HepG2 (cell line): ENCODE measurements around the gene HIF1AN. TPM values are rescaled to one million over a fixed set of nuclear protein-coding genes. Genes with fewer than 3 reads are reported as not detected.

Experiments
- ATF5 ChIP-seq: sonication (generic); formaldehyde crosslinking; IDR thresholded peaks from 2 replicates; pipeline ENCODE4 v1.4.0; 2020; ENCODE audit warnings: mild to moderate bottlenecking, low read depth, missing genetic modification reagents
- DMAP1 ChIP-seq: IDR thresholded peaks from 2 replicates; pipeline ENCODE4 v1.6.1; 2016
- DRAP1 ChIP-seq: IDR thresholded peaks from 2 replicates; pipeline ENCODE4 v1.6.1; 2016; ENCODE audit warnings: missing genetic modification reagents, missing compliant biosample characterization
- GABPB1 ChIP-seq: IDR thresholded peaks from 2 replicates; pipeline ENCODE4 v1.6.1; 2016; ENCODE audit warnings: mild to moderate bottlenecking, missing genetic modification reagents, moderate library complexity, missing compliant biosample characterization
- JDP2 ChIP-seq: sonication (generic); formaldehyde crosslinking; IDR thresholded peaks from 2 replicates; pipeline ENCODE4 v1.8.1; 2022; ENCODE audit warnings: missing genetic modification reagents, borderline replicate concordance
- KDM1A ChIP-seq: IDR thresholded peaks from 2 replicates; pipeline ENCODE4 v1.6.1; 2016; ENCODE audit warnings: missing compliant biosample characterization
- MYC ChIP-seq: sonication (generic); formaldehyde crosslinking; IDR thresholded peaks from 2 replicates; pipeline ENCODE4 v1.9.0; 2021; ENCODE audit warnings: missing genetic modification reagents, borderline replicate concordance
- PHF8 ChIP-seq: sonication (generic); formaldehyde crosslinking; IDR thresholded peaks from 2 replicates; pipeline ENCODE4 v1.5.0; 2020; ENCODE audit warnings: missing genetic modification reagents
- SMAD9 ChIP-seq: sonication (generic); formaldehyde crosslinking; IDR thresholded peaks from 2 replicates; pipeline ENCODE4 v1.5.1; 2020; ENCODE audit warnings: mild to moderate bottlenecking, missing genetic modification reagents
- ZFY ChIP-seq: sonication (generic); formaldehyde crosslinking; IDR thresholded peaks from 2 replicates; pipeline ENCODE4 v1.4.0; 2020; ENCODE audit warnings: missing genetic modification reagents
- ZNF207 ChIP-seq: fragments of 450-650 bp; IDR thresholded peaks from 2 replicates; pipeline ENCODE4 v1.6.1; 2016; ENCODE audit warnings: antibody characterized with exemption, borderline replicate concordance
- ZNF235 ChIP-seq: sonication (generic); formaldehyde crosslinking; IDR thresholded peaks from 2 replicates; pipeline ENCODE4 v1.8.1; 2023; ENCODE audit warnings: mild to moderate bottlenecking, missing genetic modification reagents, borderline replicate concordance
- ZNF343 ChIP-seq: sonication (generic); formaldehyde crosslinking; IDR thresholded peaks from 2 replicates; pipeline ENCODE4 v1.4.0; 2020; ENCODE audit warnings: mild to moderate bottlenecking, missing genetic modification reagents
- ZNF615 ChIP-seq: sonication (generic); formaldehyde crosslinking; IDR thresholded peaks from 2 replicates; pipeline ENCODE4 v1.5.0; 2020; ENCODE audit warnings: mild to moderate bottlenecking, missing genetic modification reagents, borderline replicate concordance
- polyA plus RNA-seq, 8 experiments: library from polyadenylated mRNA; depleted of rRNA in 3 of 8; stranded (reverse) in 7 of 8; unstranded in 1 of 8; fragments of >200 nt; fragmentation: Illumina TruSeq in 4 of 8; extraction: Trizol in 4 of 8; gene quantifications; 2 replicates each; pipeline versions ENCODE4 v1.2.1 to v1.2.3, GENCODE V29; 2011 to 2016; ENCODE audit warnings: low read depth in 4 of 8, missing spikeins in 1 of 8, mixed read lengths in 1 of 8; ENCODE audit not compliant: insufficient read depth in 1 of 8
- total RNA-seq, 5 experiments: library from RNA; depleted of rRNA; stranded (reverse); fragments of >200 nt; fragmentation: Illumina TruSeq; extraction: Trizol; gene quantifications; 2 replicates each; pipeline ENCODE4 v1.2.3, GENCODE V29; 2016; ENCODE audit warnings: low read depth in 1 of 5
- TF ChIP-seq, protein P1 (sequence below): sonication (generic); formaldehyde crosslinking; IDR thresholded peaks from 2 replicates; pipeline ENCODE4 v1.4.0; 2020; ENCODE audit warnings: missing genetic modification reagents
- TF ChIP-seq, protein P2 (sequence below): sonication (generic); formaldehyde crosslinking; IDR thresholded peaks from 2 replicates; pipeline ENCODE4 v1.8.0; 2022; ENCODE audit warnings: low read depth, missing genetic modification reagents
- TF ChIP-seq, protein P3 (sequence below): sonication (generic); formaldehyde crosslinking; IDR thresholded peaks from 2 replicates; pipeline ENCODE4 v1.9.0; 2021; ENCODE audit warnings: mild to moderate bottlenecking, missing genetic modification reagents
- TF ChIP-seq, protein P4 (sequence below): conservative IDR thresholded peaks from 2 replicates; pipeline ENCODE4 v1.6.1; 2018; ENCODE audit warnings: missing genetic modification reagents

The HIF1AN gene
- total and polyA plus RNA-seq, 2 of the 13 experiments (the other 11 are each of a cell fraction or from before 2014, with no cell fraction given) = 8.6 to 10.7 TPM

- no peak for TF ChIP-seq ZNF343 (CRISPR knock-in tag)
- TF ChIP-seq, protein P1, sequence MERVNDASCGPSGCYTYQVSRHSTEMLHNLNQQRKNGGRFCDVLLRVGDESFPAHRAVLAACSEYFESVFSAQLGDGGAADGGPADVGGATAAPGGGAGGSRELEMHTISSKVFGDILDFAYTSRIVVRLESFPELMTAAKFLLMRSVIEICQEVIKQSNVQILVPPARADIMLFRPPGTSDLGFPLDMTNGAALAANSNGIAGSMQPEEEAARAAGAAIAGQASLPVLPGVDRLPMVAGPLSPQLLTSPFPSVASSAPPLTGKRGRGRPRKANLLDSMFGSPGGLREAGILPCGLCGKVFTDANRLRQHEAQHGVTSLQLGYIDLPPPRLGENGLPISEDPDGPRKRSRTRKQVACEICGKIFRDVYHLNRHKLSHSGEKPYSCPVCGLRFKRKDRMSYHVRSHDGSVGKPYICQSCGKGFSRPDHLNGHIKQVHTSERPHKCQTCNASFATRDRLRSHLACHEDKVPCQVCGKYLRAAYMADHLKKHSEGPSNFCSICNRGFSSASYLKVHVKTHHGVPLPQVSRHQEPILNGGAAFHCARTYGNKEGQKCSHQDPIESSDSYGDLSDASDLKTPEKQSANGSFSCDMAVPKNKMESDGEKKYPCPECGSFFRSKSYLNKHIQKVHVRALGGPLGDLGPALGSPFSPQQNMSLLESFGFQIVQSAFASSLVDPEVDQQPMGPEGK = peak; percentile 95
- TF ChIP-seq ZNF235 = 0 out of 2 replicates have a peak, but pooled peaks have one; percentile 41
- TF ChIP-seq ZNF615 (CRISPR knock-in tag) = no peak
- no peak for TF ChIP-seq JDP2 (CRISPR knock-in tag)
- TF ChIP-seq, protein P2, sequence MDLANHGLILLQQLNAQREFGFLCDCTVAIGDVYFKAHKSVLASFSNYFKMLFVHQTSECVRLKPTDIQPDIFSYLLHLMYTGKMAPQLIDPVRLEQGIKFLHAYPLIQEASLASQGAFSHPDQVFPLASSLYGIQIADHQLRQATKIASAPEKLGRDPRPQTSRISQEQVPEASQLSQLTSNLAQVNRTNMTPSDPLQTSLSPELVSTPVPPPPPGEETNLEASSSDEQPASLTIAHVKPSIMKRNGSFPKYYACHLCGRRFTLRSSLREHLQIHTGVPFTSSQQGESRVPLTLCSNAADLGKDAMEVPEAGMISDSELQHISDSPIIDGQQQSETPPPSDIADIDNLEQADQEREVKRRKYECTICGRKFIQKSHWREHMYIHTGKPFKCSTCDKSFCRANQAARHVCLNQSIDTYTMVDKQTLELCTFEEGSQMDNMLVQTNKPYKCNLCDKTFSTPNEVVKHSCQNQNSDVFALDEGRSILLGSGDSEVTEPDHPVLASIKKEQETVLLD (CRISPR knock-in tag) = no peak
- peak; percentile 80 for TF ChIP-seq ZFY (CRISPR knock-in tag)
- no peak for TF ChIP-seq ATF5 (CRISPR knock-in tag)
- TF ChIP-seq, protein P3, sequence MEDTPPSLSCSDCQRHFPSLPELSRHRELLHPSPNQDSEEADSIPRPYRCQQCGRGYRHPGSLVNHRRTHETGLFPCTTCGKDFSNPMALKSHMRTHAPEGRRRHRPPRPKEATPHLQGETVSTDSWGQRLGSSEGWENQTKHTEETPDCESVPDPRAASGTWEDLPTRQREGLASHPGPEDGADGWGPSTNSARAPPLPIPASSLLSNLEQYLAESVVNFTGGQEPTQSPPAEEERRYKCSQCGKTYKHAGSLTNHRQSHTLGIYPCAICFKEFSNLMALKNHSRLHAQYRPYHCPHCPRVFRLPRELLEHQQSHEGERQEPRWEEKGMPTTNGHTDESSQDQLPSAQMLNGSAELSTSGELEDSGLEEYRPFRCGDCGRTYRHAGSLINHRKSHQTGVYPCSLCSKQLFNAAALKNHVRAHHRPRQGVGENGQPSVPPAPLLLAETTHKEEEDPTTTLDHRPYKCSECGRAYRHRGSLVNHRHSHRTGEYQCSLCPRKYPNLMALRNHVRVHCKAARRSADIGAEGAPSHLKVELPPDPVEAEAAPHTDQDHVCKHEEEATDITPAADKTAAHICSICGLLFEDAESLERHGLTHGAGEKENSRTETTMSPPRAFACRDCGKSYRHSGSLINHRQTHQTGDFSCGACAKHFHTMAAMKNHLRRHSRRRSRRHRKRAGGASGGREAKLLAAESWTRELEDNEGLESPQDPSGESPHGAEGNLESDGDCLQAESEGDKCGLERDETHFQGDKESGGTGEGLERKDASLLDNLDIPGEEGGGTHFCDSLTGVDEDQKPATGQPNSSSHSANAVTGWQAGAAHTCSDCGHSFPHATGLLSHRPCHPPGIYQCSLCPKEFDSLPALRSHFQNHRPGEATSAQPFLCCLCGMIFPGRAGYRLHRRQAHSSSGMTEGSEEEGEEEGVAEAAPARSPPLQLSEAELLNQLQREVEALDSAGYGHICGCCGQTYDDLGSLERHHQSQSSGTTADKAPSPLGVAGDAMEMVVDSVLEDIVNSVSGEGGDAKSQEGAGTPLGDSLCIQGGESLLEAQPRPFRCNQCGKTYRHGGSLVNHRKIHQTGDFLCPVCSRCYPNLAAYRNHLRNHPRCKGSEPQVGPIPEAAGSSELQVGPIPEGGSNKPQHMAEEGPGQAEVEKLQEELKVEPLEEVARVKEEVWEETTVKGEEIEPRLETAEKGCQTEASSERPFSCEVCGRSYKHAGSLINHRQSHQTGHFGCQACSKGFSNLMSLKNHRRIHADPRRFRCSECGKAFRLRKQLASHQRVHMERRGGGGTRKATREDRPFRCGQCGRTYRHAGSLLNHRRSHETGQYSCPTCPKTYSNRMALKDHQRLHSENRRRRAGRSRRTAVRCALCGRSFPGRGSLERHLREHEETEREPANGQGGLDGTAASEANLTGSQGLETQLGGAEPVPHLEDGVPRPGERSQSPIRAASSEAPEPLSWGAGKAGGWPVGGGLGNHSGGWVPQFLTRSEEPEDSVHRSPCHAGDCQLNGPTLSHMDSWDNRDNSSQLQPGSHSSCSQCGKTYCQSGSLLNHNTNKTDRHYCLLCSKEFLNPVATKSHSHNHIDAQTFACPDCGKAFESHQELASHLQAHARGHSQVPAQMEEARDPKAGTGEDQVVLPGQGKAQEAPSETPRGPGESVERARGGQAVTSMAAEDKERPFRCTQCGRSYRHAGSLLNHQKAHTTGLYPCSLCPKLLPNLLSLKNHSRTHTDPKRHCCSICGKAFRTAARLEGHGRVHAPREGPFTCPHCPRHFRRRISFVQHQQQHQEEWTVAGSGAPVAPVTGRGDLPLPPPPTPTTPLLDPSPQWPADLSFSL (CRISPR knock-in tag) = no peak
- peak; percentile 93 for TF ChIP-seq PHF8 (CRISPR knock-in tag)
- no peak for TF ChIP-seq ZNF207
- TF ChIP-seq DMAP1 (CRISPR knock-in tag) = peak; percentile 79
- no peak for TF ChIP-seq KDM1A (CRISPR knock-in tag)
- no peak for TF ChIP-seq SMAD9
- TF ChIP-seq GABPB1 (CRISPR knock-in tag) = peak; percentile 96
- peak; percentile 54 for TF ChIP-seq DRAP1
- TF ChIP-seq, protein P4, sequence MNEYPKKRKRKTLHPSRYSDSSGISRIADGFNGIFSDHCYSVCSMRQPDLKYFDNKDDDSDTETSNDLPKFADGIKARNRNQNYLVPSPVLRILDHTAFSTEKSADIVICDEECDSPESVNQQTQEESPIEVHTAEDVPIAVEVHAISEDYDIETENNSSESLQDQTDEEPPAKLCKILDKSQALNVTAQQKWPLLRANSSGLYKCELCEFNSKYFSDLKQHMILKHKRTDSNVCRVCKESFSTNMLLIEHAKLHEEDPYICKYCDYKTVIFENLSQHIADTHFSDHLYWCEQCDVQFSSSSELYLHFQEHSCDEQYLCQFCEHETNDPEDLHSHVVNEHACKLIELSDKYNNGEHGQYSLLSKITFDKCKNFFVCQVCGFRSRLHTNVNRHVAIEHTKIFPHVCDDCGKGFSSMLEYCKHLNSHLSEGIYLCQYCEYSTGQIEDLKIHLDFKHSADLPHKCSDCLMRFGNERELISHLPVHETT (CRISPR knock-in tag) = peak; percentile 78
- peak; percentile 21; the same call in 1 of the 2 replicates for TF ChIP-seq MYC (CRISPR knock-in tag)
Observed at GRCh38 chr10:100535715-100536353, at the start of gene HIF1AN (continued).
